ENCODE data around the gene ANKS4B.
"Not testable (repeated sequence)": the region's sequence is repeated elsewhere in the genome, so short reads cannot be mapped to it uniquely, and the experiment has no call there.

Gene ANKS4B

GRCh38 chr16:21218153-21218552, 15.3 kb upstream of the ANKS4B start:
- no peak for DNase-seq (ENCODE audit: low read depth, low spot score)

GRCh38 chr16:21219551-21219950, 13.9 kb upstream of the ANKS4B start:
- no peak for DNase-seq (ENCODE audit: low read depth, low spot score)

GRCh38 chr16:21222495-21223337, 10.8 kb upstream of the ANKS4B start:
- DNase-seq (ENCODE audit: low read depth, low spot score), result peak; percentile 51

- DNase-seq (ENCODE audit: low read depth, low spot score), result peak; percentile 7
Observed at GRCh38 chr16:21223787-21224186, 9.7 kb upstream of the ANKS4B start.

- DNase-seq (ENCODE audit: low read depth, low spot score), result no peak
Observed at GRCh38 chr16:21224800-21225199, 8.7 kb upstream of the ANKS4B start.

- no peak for DNase-seq (ENCODE audit: low read depth, low spot score)
Observed at GRCh38 chr16:21226749-21227148, 6.8 kb upstream of the ANKS4B start.

GRCh38 chr16:21227866-21228265, 5.6 kb upstream of the ANKS4B start:
- DNase-seq (ENCODE audit: low read depth, low spot score), result no peak

GRCh38 chr16:21228361-21228872, 5.1 kb upstream of the ANKS4B start:
- DNase-seq (ENCODE audit: low read depth, low spot score), result no peak

- no peak for DNase-seq (ENCODE audit: low read depth, low spot score)
Observed at GRCh38 chr16:21233045-21233520, 416 bp upstream of the ANKS4B start.

- no peak for DNase-seq (ENCODE audit: low read depth, low spot score)
Observed at GRCh38 chr16:21235199-21235585, 1.7 kb downstream of the ANKS4B start.

- no peak for DNase-seq (ENCODE audit: low read depth, low spot score)
Observed at GRCh38 chr16:21236831-21237230, 3.3 kb downstream of the ANKS4B start.

GRCh38 chr16:21239646-21240045, 6.1 kb downstream of the ANKS4B start:
- no peak for DNase-seq (ENCODE audit: low read depth, low spot score)

GRCh38 chr16:21242756-21243155, 9.3 kb downstream of the ANKS4B start:
- DNase-seq (ENCODE audit: low read depth, low spot score), result no peak

- DNase-seq (ENCODE audit: low read depth, low spot score), result no peak
Observed at GRCh38 chr16:21244518-21245215, 11.2 kb downstream of the ANKS4B start.

- DNase-seq (ENCODE audit: low read depth, low spot score), result not testable (repeated sequence)
Observed at GRCh38 chr16:21248179-21248578, 14.7 kb downstream of the ANKS4B start.

GRCh38 chr16:21250072-21250923, 16.8 kb downstream of the ANKS4B start:
- no peak for DNase-seq (ENCODE audit: low read depth, low spot score)

GRCh38 chr16:21253470-21253869, 20.0 kb downstream of the ANKS4B start:
- DNase-seq (ENCODE audit: low read depth, low spot score), result no peak

GRCh38 chr16:21256636-21257035, 23.1 kb downstream of the ANKS4B start:
- no peak for DNase-seq (ENCODE audit: low read depth, low spot score)

GRCh38 chr16:21257284-21257683, 23.8 kb downstream of the ANKS4B start:
- DNase-seq (ENCODE audit: low read depth, low spot score), result no peak

GRCh38 chr16:21260870-21261791, 27.6 kb downstream of the ANKS4B start:
- no peak for DNase-seq (ENCODE audit: low read depth, low spot score)
